Measurements from ENCODE around the gene KCNC2. TPM values are rescaled to one million over a fixed set of nuclear protein-coding genes. Genes with fewer than 3 reads are reported as not detected.

Gene KCNC2
- polyA plus RNA-seq, 1 experiment: not detected

DNA sequence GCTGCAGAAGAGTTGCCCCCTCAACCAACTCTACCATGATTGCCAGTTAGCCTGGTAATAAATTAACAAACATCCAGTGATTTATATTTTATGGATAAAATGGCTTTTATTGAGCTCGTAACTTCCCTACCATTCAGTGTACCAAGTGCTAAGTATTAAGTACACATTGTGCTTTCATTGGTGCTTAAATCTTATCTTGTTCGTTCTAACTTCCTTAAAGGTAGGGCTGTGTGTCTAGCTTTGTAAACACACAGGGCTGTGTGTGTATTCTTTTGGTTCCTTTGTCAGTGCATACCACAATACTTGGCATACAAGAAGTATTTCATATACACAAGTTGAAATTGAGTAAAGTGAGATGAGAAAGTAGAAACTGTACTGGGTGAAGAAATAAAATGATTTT, 80.4 kb downstream of the KCNC2 start:
- no peak for TF ChIP-seq CTCF (IDR thresholded peaks at IDR 0.05; ENCODE audit: insufficient read depth, low read depth, low read length)
- DNase-seq (ENCODE audit: low read depth): no peak
- Histone ChIP-seq H3K4me3 (ENCODE audit: low read depth, low read length) (no peak overlapping the region), H3K36me3 (ENCODE audit: control insufficient read depth, insufficient read depth, low read length) (no peaks in the 10 kb centered on the region), H3K27me3 (ENCODE audit: control insufficient read depth, insufficient read depth, low read length) (no peaks in the 10 kb centered on the region)
- ChIA-PET CTCF (no interaction called here), POLR2A (no interaction called here)

GRCh38 chr12:75121036-75121705, 88.5 kb downstream of the KCNC2 start:
- no peak for DNase-seq (ENCODE audit: low read depth)
- no peaks in the 10 kb centered on the region for H3K27me3 ChIP-seq (ENCODE audit: control insufficient read depth, insufficient read depth, low read length)
- POLR2A ChIA-PET: no interaction called here
- H3K4me3 ChIP-seq (ENCODE audit: low read depth, low read length): no peak overlapping the region
- no peaks in the 10 kb centered on the region for H3K36me3 ChIP-seq (ENCODE audit: control insufficient read depth, insufficient read depth, low read length)
- no peak for TF ChIP-seq CTCF (IDR thresholded peaks at IDR 0.05; ENCODE audit: insufficient read depth, low read depth, low read length)
- CTCF ChIA-PET: interaction anchor here (2.0 kb wide), 1 partner anchor 11 kb away, joined by 6 read pairs; no protein-coding TSS in a partner anchor

- POLR2A ChIA-PET: no interaction called here
- H3K4me3 ChIP-seq (ENCODE audit: low read depth, low read length): no peak overlapping the region
- DNase-seq (ENCODE audit: low read depth): no peak
- no peaks in the 10 kb centered on the region for H3K36me3 ChIP-seq (ENCODE audit: control insufficient read depth, insufficient read depth, low read length)
- no peaks in the 10 kb centered on the region for H3K27me3 ChIP-seq (ENCODE audit: control insufficient read depth, insufficient read depth, low read length)
- TF ChIP-seq CTCF (IDR thresholded peaks at IDR 0.05; ENCODE audit: insufficient read depth, low read depth, low read length): no peak
- CTCF ChIA-PET: interaction anchor here (2.0 kb wide), 1 partner anchor 12 kb away, joined by 6 read pairs; no protein-coding TSS in a partner anchor
Measured at GRCh38 chr12:75120311-75120711, 89.3 kb downstream of the KCNC2 start.

GRCh38 chr12:75116646-75117198, 92.9 kb downstream of the KCNC2 start:
- Histone ChIP-seq H3K4me3 (ENCODE audit: low read depth, low read length) (no peak overlapping the region), H3K36me3 (ENCODE audit: control insufficient read depth, insufficient read depth, low read length) (no peaks in the 10 kb centered on the region), H3K27me3 (ENCODE audit: control insufficient read depth, insufficient read depth, low read length) (no peaks in the 10 kb centered on the region)
- DNase-seq (ENCODE audit: low read depth): no peak
- TF ChIP-seq CTCF (IDR thresholded peaks at IDR 0.05; ENCODE audit: insufficient read depth, low read depth, low read length): no peak
- ChIA-PET POLR2A (no interaction called here), CTCF (no interaction called here)

DNA sequence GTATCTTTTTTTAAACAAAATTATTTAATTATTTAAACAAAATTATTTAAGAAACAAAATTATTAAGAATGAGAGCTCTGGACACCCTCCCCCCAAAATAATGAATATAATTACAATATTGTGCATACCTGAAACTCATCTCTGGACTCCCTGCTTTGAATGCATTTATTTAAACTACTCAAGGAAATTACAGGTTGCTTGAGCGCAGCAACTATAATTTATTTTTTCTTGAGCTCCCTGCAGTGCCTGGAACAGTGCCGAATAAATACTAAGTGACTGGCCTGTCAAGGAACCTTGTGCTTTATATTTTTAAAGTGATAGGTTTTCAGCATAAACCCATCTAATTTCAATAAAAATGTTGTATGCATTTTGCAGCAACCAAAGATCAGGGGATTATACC, 93.9 kb downstream of the KCNC2 start:
- ChIA-PET CTCF (no interaction called here), POLR2A (no interaction called here)
- no peak overlapping the region for H3K4me3 ChIP-seq (ENCODE audit: low read depth, low read length)
- DNase-seq (ENCODE audit: low read depth): no peak
- TF ChIP-seq CTCF (IDR thresholded peaks at IDR 0.05; ENCODE audit: insufficient read depth, low read depth, low read length): no peak
- H3K36me3 ChIP-seq (ENCODE audit: control insufficient read depth, insufficient read depth, low read length): no peaks in the 10 kb centered on the region
- H3K27me3 ChIP-seq (ENCODE audit: control insufficient read depth, insufficient read depth, low read length): no peaks in the 10 kb centered on the region

Measured in BJ (cell line).